ENCODE measurements around the gene NFATC1.

The NFATC1 gene

GRCh38 chr18:79556829-79557585 is 161.3 kb downstream of the NFATC1 start:
- no peak for DNase-seq (ENCODE audit: low spot score)

GRCh38 chr18:79558196-79558932 is 162.6 kb downstream of the NFATC1 start:
- no peak for DNase-seq (ENCODE audit: low spot score)

GRCh38 chr18:79558933-79559416 is 163.2 kb downstream of the NFATC1 start:
- no peak for DNase-seq (ENCODE audit: low spot score)

- no peak for DNase-seq (ENCODE audit: low spot score)
These were observed 163.7 kb downstream of the NFATC1 start for GRCh38 chr18:79559436-79559835.

- DNase-seq (ENCODE audit: low spot score) = no peak
These were observed 164.5 kb downstream of the NFATC1 start for GRCh38 chr18:79560042-79560860.

GRCh38 chr18:79560861-79561210 is 165.1 kb downstream of the NFATC1 start:
- DNase-seq (ENCODE audit: low spot score) = no peak

- DNase-seq (ENCODE audit: low spot score) = no peak
These were observed 168.2 kb downstream of the NFATC1 start for GRCh38 chr18:79563949-79564348.

- no peak for DNase-seq (ENCODE audit: low spot score)
These were observed 168.7 kb downstream of the NFATC1 start for GRCh38 chr18:79564441-79564840.

- DNase-seq (ENCODE audit: low spot score) = no peak
These were observed 171.2 kb downstream of the NFATC1 start for GRCh38 chr18:79566771-79567431.

- DNase-seq (ENCODE audit: low spot score) = no peak
These were observed 171.9 kb downstream of the NFATC1 start for GRCh38 chr18:79567481-79568147.

GRCh38 chr18:79568543-79569205 is 172.9 kb downstream of the NFATC1 start:
- no peak for DNase-seq (ENCODE audit: low spot score)

GRCh38 chr18:79569720-79570119 is 174.0 kb downstream of the NFATC1 start:
- DNase-seq (ENCODE audit: low spot score) = no peak

- DNase-seq (ENCODE audit: low spot score) = no peak
These were observed 174.8 kb downstream of the NFATC1 start for GRCh38 chr18:79570266-79571201.

- DNase-seq (ENCODE audit: low spot score) = no peak
These were observed 175.7 kb downstream of the NFATC1 start for GRCh38 chr18:79571211-79572092.

- DNase-seq (ENCODE audit: low spot score) = no peak
These were observed 176.5 kb downstream of the NFATC1 start for GRCh38 chr18:79572093-79572780.

- DNase-seq (ENCODE audit: low spot score) = no peak
These were observed 177.2 kb downstream of the NFATC1 start for GRCh38 chr18:79572848-79573451.

GRCh38 chr18:79573921-79574491 is 178.3 kb downstream of the NFATC1 start:
- DNase-seq (ENCODE audit: low spot score) = no peak

Measured in putamen (tissue), 1 donor.